Right lobe of liver (tissue), 6 donors: Measurements from ENCODE around the gene NRTN. TPM values are rescaled to one million over a fixed set of nuclear protein-coding genes. Genes with fewer than 3 reads are reported as not detected.

ENCODE experiments used
- ATAC-seq, 4 donors: fragments of 200-7000 bp; cut with Tn5 transposase; one replicate each; pipeline ENCODE4 v1.9.1; 2020; ENCODE audit warnings: mild to moderate bottlenecking in 4 of 4, moderate library complexity in 4 of 4
- DNase-seq, 3 donors: peaks; one replicate each; pipeline ENCODE4 v3.0.0-alpha.2; 2020
- H3K27ac ChIP-seq, 3 donors: fragments of 200-600 bp; one replicate each; pipeline ENCODE4 v1.8.0; 2022
- H3K27me3 ChIP-seq, 2 donors: fragments of 200-600 bp; one replicate each; pipeline ENCODE4 v1.8.0; 2022
- H3K36me3 ChIP-seq, 4 donors: fragments of 200-600 bp; sonication (generic) in 1 of 4; one replicate each; pipeline versions ENCODE4 v1.5.1 to v1.8.0; 2017 to 2022; ENCODE audit warnings: control low read depth in 1 of 4
- H3K4me1 ChIP-seq, 4 donors: fragments of 200-600 bp; sonication (generic) in 1 of 4; one replicate each; pipeline versions ENCODE4 v1.5.1 to v1.8.0; 2017 to 2022; ENCODE audit warnings: control low read depth in 1 of 4
- H3K4me3 ChIP-seq, 3 donors: fragments of 200-600 bp; one replicate each; pipeline ENCODE4 v1.8.0; 2022
- H3K9me3 ChIP-seq, 4 donors: fragments of 200-600 bp; sonication (generic) in 1 of 4; one replicate each; pipeline versions ENCODE4 v1.5.1 to v1.8.0; 2017 to 2022; ENCODE audit warnings: control low read depth in 1 of 4
- POLR2A ChIP-seq: fragments of 450-650 bp; IDR thresholded peaks from one replicate; pipeline ENCODE4 v1.6.1; 2017; ENCODE audit warnings: antibody characterized with exemption, mild to moderate bottlenecking
- WGBS: methylation state at CpG from one replicate; pipeline ENCODE4 v1.1.6; 2018; ENCODE audit warnings: low coverage, low lambda C conversion rate; ENCODE audit not compliant: insufficient coverage; ENCODE audit errors: missing lambda C conversion rate; 5-methylcytosine and 5-hydroxymethylcytosine counted together
- intact Hi-C, 2 donors: fragments of 100-400 bp; cut with DNase I; formaldehyde crosslinking; loops; one replicate each; pipeline versions ENCODE4 v1.11.2 to v1.14.1; 2022
- total RNA-seq, 6 experiments: library from RNA; depleted of rRNA in 2 of 6; stranded (reverse); fragments of >200 nt in 2 of 6; fragmentation: NEBNext Ultra II Directional in 3 of 6; extraction: Animal tissue kit (Norgen Biotek cat#: 25700) in 3 of 6; gene quantifications; one replicate each; pipeline versions ENCODE4 v1.1.0 to v1.2.4, GENCODE V29; 2016 to 2023
- TF ChIP-seq, protein P1 (sequence below), 4 donors: fragments of 200-600 bp in 3 of 4; fragments of 450-650 bp in 1 of 4; IDR thresholded peaks; one replicate each; pipeline versions ENCODE4 v1.5.1 to v1.8.0; 2016 to 2022; ENCODE audit warnings: antibody characterized with exemption in 4 of 4, mild to moderate bottlenecking in 2 of 4
- donor health status: DM: no; HTN: yes; CAD: no.
- donor health status: DM: no; HTN: no; CAD: no.
- donor health status: DM: no; HTN: no; CAD: no.
- donor health status: DM: no; HTN: yes; CAD: no.
- donor health status: DM: no; HTN: yes; CAD: no.

NRTN gene
- total RNA-seq, 6 experiments from 2014 or later, result 4.7 to 11.6 (median 9.8) TPM

DNA sequence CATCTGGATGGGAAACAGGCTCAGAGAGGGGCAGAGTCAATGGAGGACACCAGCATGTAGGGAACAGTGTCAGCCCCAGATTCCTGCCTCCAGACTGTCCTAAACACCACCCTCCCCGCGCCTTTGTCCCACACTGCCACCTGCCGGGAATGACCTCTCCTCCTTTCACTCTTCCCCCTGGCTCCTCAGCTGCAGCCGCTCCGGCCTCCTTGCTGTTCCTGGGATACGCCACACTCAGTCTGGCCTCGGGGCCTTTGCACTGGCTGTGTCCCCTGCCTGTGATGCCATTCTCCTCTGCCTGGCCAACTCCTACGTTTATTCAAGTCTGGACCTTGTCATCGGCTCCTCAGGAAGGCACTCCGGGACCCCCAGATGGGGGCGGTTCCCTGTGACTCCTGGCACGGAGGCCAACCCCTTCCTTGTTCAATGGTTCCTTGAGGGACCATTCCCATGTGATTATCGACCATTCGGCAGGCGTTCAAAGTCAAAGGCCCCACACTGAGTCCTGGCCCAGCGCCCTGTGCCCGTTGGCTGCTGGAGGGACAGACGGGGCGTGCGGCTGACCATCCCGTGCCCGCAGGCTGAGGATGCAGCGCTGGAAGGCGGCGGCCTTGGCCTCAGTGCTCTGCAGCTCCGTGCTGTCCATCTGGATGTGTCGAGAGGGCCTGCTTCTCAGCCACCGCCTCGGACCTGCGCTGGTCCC is 18.9 kb downstream of the NRTN start:
- H3K4me3 ChIP-seq, result no peak overlapping the region
- DNase-seq (peak in 2 of 3 donors; percentile 63 to 66), ATAC-seq (peak; percentile 9 to 29 (median 20))
- no peak for TF ChIP-seq POLR2A
- TF ChIP-seq, protein P1, sequence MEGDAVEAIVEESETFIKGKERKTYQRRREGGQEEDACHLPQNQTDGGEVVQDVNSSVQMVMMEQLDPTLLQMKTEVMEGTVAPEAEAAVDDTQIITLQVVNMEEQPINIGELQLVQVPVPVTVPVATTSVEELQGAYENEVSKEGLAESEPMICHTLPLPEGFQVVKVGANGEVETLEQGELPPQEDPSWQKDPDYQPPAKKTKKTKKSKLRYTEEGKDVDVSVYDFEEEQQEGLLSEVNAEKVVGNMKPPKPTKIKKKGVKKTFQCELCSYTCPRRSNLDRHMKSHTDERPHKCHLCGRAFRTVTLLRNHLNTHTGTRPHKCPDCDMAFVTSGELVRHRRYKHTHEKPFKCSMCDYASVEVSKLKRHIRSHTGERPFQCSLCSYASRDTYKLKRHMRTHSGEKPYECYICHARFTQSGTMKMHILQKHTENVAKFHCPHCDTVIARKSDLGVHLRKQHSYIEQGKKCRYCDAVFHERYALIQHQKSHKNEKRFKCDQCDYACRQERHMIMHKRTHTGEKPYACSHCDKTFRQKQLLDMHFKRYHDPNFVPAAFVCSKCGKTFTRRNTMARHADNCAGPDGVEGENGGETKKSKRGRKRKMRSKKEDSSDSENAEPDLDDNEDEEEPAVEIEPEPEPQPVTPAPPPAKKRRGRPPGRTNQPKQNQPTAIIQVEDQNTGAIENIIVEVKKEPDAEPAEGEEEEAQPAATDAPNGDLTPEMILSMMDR (IDR thresholded peaks at IDR 0.05), result peak; percentile 31 to 45 (median 42)
- WGBS, result 50% methylated on average over 10 of the region's 30 CpGs
- no peaks in the 10 kb centered on the region for H3K27me3 ChIP-seq
- H3K9me3 ChIP-seq, result no peaks in the 10 kb centered on the region
- intact Hi-C loops, result loop anchor here in 1 of 2 donors (5.0 kb wide), 1 partner anchor 74 kb away; no protein-coding TSS in a partner anchor
- no peak overlapping the region for H3K27ac ChIP-seq
- H3K36me3 ChIP-seq, result no peaks in the 10 kb centered on the region
- peaks cover 0 to 18% (median 4%) of the 10 kb centered on the region in 4 donors for H3K4me1 ChIP-seq

DNA sequence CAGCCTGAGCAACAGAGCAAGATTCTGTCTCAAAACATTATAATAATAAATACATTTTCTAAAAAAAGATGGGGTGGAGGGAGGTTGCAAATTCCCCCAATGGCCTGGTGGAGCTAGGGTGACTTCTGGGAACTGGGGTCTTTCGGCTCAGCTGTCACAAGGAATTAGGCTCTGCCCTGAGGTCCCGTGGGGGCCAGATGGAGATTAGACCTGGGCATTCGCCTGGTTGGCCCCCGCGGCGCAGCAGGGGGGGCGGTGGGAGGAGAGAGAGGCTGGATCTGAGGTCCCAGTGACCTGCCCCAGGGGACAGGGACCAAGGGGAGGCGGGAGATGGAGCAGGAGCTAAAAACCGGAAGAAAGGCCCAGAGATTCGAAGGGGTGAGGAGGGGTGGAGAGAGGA is 19.9 kb downstream of the NRTN start:
- 90% methylated on average over 5 of the region's 10 CpGs for whole genome bisulfite sequencing
- peaks cover 0 to 22% (median 4%) of the 10 kb centered on the region in 4 donors for H3K4me1 ChIP-seq
- H3K27me3 ChIP-seq, result no peaks in the 10 kb centered on the region
- intact Hi-C loops, result loop anchor here in 1 of 2 donors (5.0 kb wide), 1 partner anchor 73 kb away; no protein-coding TSS in a partner anchor
- H3K9me3 ChIP-seq, result no peaks in the 10 kb centered on the region
- no peak overlapping the region for H3K27ac ChIP-seq
- DNase-seq, result no peak
- H3K36me3 ChIP-seq, result no peaks in the 10 kb centered on the region
- no peak overlapping the region for H3K4me3 ChIP-seq
- TF ChIP-seq POLR2A, result no peak
- TF ChIP-seq, protein P1 (IDR thresholded peaks at IDR 0.05), result no peak
- no peak for ATAC-seq

DNA sequence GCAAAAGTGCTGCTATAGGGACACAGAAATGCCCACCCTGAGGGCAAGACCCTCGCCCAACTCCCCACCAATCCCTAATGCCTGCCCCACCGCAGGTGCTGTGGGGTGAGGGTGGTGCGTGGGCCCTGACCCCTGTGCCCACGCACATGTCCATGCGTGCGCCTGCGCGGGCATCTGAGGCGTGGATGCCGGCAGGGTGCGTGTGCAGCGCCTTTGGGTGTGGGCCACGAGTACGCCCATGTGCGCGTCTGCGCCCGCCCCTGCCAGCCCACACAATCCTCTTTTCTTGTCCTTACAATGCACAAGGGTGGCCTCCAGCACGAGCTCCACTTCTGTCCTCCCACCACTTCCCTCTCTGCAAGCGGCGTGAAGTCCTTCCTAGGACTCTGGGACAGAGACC is 20.3 kb downstream of the NRTN start:
- Histone ChIP-seq H3K4me1 (peaks cover 0 to 22% (median 4%) of the 10 kb centered on the region in 4 donors), H3K36me3 (no peaks in the 10 kb centered on the region), H3K9me3 (no peaks in the 10 kb centered on the region), H3K4me3 (no peak overlapping the region), H3K27ac (no peak overlapping the region), H3K27me3 (no peaks in the 10 kb centered on the region)
- ATAC-seq (no peak), DNase-seq (no peak)
- TF ChIP-seq, protein P1 (IDR thresholded peaks at IDR 0.05), result no peak
- TF ChIP-seq POLR2A, result no peak
- intact Hi-C loops, result no loop called here
- 80% methylated on average over 1 of the region's 21 CpGs for WGBS

DNA sequence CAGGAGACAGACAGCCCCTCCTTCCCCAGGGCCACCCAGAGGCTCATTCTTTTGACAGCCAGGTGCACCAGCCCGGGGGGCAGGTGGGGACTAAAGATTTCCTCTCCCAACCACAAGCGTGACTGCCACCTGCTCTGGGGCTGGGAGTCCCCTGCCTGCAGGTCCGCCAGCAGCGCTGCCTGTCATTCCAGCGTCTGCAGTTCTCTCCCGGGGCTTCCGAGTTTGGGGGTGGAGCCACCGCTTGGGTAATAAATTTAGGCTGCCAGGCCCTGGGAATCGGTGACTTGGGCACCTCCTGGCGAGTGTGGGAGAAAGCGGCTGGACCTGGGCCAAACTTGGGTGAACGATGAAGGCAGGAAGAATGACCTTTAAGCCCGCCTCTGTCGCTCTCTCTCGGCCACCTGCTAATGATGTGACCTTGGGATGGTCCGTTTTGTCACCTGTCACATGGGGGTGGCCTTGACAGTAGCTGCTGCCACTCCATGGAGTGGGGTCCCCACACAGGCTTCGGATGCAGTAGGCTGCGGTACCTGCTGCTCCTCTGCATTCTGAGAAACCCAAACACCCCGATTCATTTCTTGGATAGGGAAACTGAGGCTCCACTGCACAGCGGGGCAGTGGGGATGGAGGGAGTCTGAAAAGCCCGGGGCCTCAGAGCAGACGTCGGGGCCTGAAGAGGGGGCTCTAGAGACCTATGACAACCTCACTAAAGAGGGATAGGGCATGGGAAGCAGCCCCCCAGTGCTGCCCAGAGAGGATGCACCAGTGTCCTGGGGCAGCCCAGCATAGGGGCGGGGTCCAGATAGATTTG is 21.9 kb downstream of the NRTN start:
- H3K36me3 ChIP-seq, result no peaks in the 10 kb centered on the region
- H3K9me3 ChIP-seq, result no peaks in the 10 kb centered on the region
- intact Hi-C loops, result no loop called here
- no peak for TF ChIP-seq POLR2A
- TF ChIP-seq, protein P1 (IDR thresholded peaks at IDR 0.05), result peak in 3 of 4 donors; percentile 30 to 47 (median 38)
- ATAC-seq (peak; percentile 45 to 57 (median 48)), DNase-seq (peak; percentile 90 to 95 (median 94))
- H3K4me1 ChIP-seq, result peaks cover 0 to 22% (median 4%) of the 10 kb centered on the region in 4 donors
- peak overlapping the region in 1 of 3 donors; percentile 63 for H3K4me3 ChIP-seq
- WGBS, result 12% methylated on average over 11 of the region's 24 CpGs
- no peaks in the 10 kb centered on the region for H3K27me3 ChIP-seq
- peak overlapping the region in 2 of 3 donors; percentile 31 to 83 for H3K27ac ChIP-seq
